ENCODE results near the gene C4orf50.

The C4orf50 gene

GRCh38 chr4:5942947-5943346 is 75.3 kb downstream of the C4orf50 start:
- Histone ChIP-seq H3K27ac (replicated peaks) (no peak overlapping the region), H3K27me3 (ENCODE audit: insufficient read depth, poor library complexity, severe bottlenecking) (no peaks in the 10 kb centered on the region), H3K4me3 (replicated peaks; ENCODE audit: insufficient read depth, low read length) (no peak overlapping the region)
- TF ChIP-seq CTCF (IDR thresholded peaks at IDR 0.05; ENCODE audit: insufficient read depth, low read length): no peak
- TF ChIP-seq GABPA (IDR thresholded peaks at IDR 0.05; ENCODE audit: low read depth): no peak
- no peak for TF ChIP-seq POLR2AphosphoS5 (IDR thresholded peaks at IDR 0.05; ENCODE audit: low read depth)
- no peak for TF ChIP-seq REST (IDR thresholded peaks at IDR 0.05; ENCODE audit: insufficient replicate concordance, low read depth)
- DNase-seq (ENCODE audit: low read depth in 1 of 2, low spot score in 1 of 2): no peak

DNA sequence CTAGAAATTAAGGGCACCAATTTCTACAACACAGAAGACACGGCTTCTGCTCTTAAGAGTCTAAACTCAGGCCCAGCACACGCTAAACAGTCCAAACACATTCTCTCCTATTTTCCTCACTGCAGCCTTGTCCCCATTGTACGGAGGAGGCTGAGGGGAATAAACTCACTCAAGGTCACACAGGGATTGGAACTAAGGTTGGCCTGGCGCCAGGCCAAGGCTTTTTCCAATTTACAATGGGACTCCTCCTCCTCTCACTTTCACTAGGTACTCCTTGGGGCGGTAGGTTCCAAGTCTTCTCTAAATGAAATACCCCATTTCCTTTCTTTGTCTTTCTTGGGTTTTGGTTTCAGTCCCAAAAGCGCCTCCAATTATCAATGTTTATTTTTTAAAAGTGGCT is 76.6 kb downstream of the C4orf50 start:
- no peak overlapping the region for H3K27ac ChIP-seq (replicated peaks)
- TF ChIP-seq REST (IDR thresholded peaks at IDR 0.05; ENCODE audit: insufficient replicate concordance, low read depth) (no peak), GABPA (IDR thresholded peaks at IDR 0.05; ENCODE audit: low read depth) (no peak), SPI1 (IDR thresholded peaks at IDR 0.05; ENCODE audit: borderline replicate concordance, low read depth) (no peak), POLR2AphosphoS5 (IDR thresholded peaks at IDR 0.05; ENCODE audit: low read depth) (no peak), CTCF (IDR thresholded peaks at IDR 0.05; ENCODE audit: insufficient read depth, low read length) (no peak)
- no peak for DNase-seq (ENCODE audit: low read depth in 1 of 2, low spot score in 1 of 2)
- H3K27me3 ChIP-seq (ENCODE audit: insufficient read depth, poor library complexity, severe bottlenecking): no peaks in the 10 kb centered on the region
- H3K4me3 ChIP-seq (replicated peaks; ENCODE audit: insufficient read depth, low read length): no peak overlapping the region

DNA sequence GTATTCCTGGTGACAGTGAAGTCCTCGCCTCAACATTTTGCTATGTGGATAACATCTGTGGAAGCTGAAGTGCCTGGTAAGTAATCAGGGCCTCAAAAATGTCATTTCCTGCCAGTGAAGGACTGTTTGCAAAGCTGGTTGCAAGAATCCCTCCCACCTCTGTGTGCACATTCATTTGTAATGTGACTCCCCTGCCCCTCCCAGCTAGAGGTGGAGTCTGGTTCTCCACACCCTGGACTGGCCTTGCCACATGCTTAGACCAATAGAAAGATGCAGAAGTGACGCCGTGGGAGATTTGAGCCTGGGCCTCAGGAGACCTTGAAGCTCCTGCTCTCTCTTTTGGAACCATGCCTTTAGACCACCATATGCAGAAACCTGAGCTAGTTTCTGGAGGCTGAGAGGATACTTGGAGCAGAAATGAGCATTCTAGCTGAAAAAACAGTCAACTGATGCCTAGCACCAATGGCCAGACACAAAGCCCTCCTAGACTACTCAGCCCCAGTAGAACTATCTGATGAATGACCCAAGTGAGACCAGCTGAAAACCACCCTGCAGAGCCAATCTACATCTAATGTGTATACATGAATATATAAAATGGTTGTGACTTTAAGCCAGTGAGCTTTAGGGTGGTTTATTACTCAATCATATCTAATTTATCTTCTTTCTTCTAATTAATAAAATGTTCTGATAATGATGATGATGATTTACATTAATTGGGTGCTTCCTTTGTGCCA is 77.6 kb downstream of the C4orf50 start:
- H3K27ac ChIP-seq (replicated peaks): no peak overlapping the region
- DNase-seq (ENCODE audit: low read depth in 1 of 2, low spot score in 1 of 2): no peak
- TF ChIP-seq REST (IDR thresholded peaks at IDR 0.05; ENCODE audit: insufficient replicate concordance, low read depth) (no peak), CTCF (IDR thresholded peaks at IDR 0.05; ENCODE audit: insufficient read depth, low read length) (no peak), GABPA (IDR thresholded peaks at IDR 0.05; ENCODE audit: low read depth) (no peak), POLR2AphosphoS5 (IDR thresholded peaks at IDR 0.05; ENCODE audit: low read depth) (no peak), SPI1 (IDR thresholded peaks at IDR 0.05; ENCODE audit: borderline replicate concordance, low read depth) (no peak)
- no peaks in the 10 kb centered on the region for H3K27me3 ChIP-seq (ENCODE audit: insufficient read depth, poor library complexity, severe bottlenecking)
- H3K4me3 ChIP-seq (replicated peaks; ENCODE audit: insufficient read depth, low read length): no peak overlapping the region
